NCI-H526 treated with DMSO at 0.1 percent for 48 hours (cell line): ENCODE results near the gene APLF.
"Not testable (repeated sequence)": the region's sequence is repeated elsewhere in the genome, so short reads cannot be mapped to it uniquely, and the experiment has no call there.

Experiments
- DNase-seq: peaks from one replicate; lab custom pipeline; 2025; lab: John Stamatoyannopoulos, UW

Gene APLF

DNA sequence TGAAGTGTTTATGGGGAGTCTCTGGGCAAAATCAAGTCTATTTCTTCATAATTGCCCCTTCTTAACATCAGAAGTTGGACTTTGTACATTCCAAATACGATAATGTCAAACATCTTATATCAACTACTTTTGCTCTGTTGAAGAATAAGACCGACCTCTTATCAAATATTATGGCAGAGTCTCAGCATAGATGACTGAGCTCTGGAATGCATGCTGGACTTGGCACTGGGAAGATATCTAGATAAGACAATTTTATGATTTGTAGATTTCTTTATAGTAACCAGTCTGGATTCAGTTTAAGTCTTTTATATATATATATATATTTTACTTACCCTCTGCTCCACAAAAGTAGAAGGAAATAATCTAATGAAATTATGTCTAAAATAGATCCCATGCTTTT is 8.2 kb downstream of the APLF start:
- no peak for DNase-seq

DNA sequence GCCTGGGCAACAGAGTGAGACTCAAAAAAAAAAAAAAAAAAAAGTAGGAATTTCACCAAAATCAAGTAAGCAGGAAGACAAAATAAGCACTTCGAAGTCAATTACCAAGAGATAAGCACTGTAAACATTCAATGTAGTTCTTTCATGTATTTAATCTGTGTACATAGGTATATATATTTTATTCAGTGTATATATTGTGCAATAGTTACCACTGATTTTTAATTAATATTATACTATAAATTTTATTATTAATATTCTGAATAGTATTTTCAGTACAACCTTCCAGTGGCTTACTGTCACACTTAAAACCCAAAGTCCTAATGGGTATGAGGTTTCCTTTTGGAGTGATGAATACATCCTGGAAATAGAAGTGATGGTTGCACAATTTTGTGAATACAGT is 9.1 kb downstream of the APLF start:
- no peak for DNase-seq

DNA sequence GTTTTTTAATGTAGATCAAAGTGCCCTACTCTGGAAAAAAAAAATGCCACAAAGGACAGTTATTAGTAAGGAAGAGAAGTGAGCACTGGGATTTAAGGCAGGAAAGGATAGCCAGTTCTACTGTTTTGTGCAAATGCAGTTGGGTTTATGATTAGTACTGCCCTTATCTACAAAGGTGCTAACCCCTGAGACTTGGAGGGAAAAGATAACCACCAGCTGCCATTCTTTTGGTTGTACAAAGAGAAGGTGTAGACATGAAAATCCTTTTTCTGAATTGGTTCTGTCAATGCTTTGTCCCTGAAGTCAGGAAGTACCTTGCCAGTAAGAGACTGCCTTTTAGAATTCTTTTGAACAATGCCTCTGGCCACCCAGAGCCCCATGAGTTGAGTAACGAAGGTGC is 11.3 kb downstream of the APLF start:
- no peak for DNase-seq

DNA sequence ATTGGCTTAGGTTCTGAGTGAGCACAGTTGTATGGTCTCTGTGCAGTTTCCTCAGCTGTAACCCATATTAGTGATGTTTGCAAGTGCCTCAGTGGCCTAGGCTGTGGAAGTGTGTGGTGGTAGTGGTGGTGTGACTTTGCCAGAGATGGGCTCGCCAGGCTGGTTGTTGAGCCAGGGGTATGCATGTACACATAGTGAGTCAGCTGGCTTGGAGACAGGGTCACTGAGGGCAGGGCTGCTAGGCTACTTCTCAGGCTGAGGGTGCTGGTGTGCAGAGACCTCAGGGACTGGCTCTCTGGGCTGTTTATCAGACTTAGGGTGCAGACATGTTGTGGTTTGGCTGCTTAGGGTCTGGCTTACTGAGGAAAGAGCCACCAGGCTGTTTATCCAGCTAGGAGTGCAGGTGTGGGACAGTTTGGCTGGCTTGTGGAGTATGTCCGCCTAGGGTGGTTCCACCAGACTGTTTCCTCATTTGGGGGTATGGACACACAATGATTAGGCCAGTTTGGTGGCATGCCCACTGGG is 15.0 kb downstream of the APLF start:
- DNase-seq, result no peak

DNA sequence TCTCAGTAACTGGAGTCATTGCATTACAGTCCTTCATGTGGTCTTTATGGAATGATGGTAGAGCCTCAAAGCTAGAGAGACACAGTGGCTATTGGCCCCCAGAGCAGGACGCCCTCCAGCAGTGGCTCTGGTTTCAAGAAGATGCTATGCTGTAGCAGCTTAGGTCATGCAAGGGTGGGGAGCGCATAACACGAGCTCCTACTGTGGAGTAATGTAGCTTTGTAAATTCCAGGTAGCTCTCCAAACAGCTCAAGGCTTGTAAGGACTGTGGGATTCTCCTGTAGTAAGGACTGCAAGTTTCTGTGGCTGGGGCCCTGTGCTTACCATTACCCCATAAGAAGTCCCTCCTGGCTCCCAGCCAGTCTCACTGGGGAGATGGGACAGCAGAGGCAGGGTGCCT is 15.6 kb downstream of the APLF start:
- DNase-seq, result no peak

DNA sequence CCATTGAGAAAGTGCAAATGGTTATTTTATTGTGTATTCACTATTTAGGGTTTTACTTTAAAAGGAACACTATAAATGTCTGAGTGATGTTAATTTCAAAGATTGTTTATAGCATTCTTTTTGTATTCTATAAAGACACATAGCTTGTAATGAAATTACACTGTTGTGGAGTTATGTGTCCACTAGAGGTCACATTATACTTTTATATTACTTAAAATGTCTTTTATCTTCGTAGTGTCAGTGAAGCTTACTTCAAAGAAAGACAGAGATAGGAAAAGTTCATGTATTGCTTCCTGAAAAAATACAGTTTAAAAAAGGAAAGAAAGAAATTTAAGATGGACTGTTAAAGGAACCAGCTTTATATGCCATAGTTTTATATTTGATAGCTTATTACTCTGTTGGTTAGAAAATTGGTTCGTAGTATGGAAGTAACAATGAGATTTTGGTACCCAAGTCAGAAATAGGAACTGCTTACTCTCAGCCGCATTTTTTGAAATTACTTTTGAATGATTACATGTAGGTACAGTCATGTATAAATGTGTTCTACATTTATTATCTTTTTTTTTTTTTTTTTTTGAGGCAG is 20.5 kb downstream of the APLF start:
- DNase-seq, result peak; percentile 25

DNA sequence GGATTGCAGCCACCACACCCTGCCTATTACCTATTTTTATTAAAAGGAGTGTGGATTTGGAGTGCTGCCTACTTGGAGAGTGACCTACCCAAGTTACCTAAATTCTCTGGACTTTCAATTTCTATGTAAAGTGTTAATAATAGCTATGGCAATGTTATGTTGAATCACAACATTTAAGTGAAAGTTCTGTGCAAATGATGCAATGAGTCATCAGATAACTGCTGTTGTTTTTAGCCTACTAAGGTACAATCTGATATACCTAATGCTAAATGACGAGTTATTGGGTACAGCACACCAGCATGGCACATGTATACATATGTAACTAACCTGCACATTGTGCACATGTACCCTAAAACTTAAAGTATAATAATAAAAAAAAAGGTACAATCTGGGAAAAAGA is 21.2 kb downstream of the APLF start:
- not testable (repeated sequence) for DNase-seq

DNA sequence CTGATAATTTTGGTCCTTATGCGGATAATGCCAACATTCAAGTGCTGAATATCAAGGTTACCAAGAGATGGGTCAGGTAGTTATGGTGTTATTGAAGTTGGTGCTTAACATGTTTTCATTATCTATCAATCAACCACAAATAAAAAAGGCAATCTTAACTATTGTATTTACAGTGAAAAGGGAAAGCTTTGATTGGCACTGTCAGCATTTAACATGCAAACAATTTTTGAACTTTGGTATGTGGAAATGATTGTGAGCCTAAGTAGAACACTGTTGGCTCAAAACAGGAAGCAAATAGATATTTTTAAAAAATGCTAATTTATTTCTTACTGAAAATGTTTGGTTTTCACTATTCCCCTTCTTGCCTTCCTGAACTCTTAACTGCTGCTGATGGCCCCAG is 21.9 kb downstream of the APLF start:
- no peak for DNase-seq

DNA sequence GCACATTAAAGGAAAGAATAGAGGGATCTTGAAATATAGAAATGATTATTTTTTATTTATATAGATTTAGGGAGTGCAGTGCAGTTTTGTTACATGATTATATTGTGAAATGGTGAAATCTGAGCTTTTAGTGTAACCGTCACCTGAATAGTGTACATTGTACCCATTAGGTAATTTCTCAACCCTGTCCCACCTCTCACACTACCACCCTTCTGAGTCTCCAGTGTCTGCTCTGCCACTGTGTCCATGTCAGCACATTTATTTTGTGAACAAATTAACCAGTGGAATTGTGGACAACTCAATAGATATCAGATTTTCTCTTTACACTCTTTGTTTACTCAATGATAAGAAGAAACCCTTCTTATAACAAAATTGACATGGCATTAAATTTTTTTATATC is 24.2 kb downstream of the APLF start:
- DNase-seq, result no peak

DNA sequence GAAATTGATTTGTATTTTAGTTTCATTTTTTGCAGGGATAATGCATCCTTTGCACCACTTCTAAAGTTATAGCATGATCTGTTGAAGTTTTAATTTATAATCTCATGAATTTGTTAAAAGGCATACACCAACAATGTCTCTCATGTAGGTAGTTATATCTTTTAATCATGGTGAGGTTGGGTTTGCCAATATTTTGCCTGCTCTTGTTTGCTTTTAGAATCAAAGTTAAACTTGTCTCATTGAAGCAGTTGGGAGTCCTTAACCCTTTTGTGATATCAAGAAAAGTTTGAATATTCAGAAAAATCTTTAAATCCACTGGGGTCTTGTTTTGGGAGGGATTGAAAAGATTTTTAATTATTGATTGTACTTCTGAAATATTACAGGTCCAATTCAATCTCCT is 31.7 kb downstream of the APLF start:
- no peak for DNase-seq

DNA sequence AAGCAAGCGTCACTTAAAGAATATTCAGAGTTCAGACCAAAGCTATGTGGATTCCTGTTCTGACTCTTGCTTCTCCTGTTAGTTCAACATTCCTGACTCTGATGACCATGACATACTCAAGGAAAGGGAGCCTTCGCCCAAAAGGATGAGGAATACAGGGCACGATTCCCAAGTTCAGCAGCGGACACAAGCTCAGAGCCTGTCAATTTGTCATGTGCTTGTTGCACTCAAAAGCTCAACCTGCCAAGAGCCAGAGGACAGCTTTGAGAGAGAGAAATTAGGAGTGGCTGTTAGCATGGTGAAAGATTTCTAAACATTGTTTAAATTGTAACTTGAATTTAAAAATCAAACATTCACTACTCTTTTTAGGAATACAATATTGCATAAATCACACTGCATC is 33.3 kb downstream of the APLF start:
- DNase-seq, result no peak

DNA sequence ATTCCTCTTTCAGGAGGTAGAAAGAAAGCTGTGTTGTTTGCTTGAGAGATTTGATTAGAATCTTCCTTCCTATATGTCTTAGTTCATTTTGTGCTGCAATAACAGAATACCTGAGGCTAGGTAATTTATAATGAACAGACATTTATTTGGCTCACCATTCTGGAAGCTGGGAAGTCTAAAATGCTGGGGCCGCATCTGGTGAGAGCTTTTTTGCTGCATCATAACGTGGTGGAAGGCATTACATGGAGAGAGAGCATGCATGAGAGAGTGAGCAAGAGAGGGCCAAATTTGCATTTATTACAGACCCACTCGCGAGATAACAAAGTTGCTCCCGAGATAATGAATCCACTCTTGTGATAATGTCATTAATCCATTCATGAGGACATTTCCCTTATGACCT is 34.4 kb downstream of the APLF start:
- no peak for DNase-seq

DNA sequence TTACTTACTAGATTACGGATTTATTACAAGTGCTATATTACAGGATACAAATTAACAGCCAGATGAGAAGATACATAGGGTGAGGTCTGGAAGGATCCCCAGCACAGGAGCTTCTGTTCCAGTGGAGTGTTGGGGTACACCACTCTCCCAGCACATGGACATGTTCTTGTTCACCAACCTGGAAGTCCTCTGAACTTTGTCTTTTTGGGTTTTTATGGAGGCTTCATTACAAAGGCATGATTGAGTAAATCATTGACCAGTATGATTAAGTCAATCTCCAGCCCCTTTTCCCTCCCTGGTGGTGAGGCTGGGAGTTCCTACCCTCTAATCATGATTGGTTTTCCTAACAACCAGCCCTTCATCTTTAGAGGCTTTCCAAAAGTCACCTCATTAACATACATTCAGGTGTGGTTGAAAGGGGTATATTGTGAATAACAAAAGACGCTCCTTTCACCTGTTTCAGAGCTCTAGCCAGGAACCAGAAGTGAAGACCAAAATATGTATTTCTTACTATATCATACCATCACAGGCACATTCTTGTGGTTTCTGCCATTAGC is 38.3 kb downstream of the APLF start:
- DNase-seq, result no peak

DNA sequence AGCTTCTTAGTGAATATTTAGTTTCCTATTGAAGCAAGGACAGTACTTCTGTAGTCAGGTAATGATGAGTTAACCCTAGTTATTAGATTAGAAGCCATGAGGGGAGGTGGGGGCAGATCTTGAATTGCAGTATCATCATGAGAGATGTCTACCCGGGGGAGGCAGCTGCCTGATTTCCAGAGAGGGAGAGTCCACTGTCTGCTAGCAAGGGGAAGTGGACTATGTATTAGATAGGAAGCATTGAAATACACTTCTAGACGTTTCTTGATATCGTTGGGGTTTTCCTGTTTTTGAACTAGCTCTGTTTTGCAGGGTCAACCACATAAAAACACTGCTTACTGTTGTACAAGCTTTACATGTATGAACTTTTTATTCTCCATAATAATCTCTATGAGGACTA is 38.8 kb downstream of the APLF start:
- no peak for DNase-seq

DNA sequence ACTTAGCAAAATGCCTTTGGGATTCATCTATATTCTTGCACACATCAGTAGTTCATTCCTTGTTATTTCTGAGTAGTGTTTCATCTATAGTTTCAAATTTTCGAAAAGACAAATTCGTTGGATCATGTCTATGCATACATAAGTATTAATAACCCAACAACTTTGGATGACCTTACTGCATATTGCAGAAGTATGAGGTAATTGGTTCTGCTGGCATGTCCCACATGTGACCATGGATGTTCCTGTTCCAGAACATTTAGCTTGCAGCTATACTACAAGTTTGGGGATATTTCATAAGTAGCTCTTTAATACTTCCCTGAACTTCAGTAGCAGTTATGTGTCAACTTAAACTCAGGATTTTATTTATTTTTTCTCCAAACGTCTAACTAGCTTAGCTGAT is 44.9 kb downstream of the APLF start:
- no peak for DNase-seq

DNA sequence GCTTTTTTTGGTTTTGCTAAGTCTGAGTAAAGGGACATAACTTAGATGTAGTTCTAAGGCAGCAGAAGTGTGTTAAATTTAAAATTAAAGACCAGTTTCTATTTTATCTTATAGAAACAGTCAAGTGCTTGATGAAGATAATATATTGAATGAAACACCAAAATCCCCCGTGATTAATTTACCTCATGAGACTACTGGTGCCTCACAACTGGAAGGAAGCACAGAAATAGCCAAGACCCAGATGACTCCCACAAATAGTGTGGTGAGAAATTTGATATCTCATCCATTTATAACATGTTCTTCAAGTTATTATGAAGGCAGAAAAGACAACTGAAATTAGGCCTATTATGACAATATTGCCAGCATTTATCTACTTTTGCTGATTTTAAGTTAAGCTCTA is 45.6 kb downstream of the APLF start:
- DNase-seq, result no peak

DNA sequence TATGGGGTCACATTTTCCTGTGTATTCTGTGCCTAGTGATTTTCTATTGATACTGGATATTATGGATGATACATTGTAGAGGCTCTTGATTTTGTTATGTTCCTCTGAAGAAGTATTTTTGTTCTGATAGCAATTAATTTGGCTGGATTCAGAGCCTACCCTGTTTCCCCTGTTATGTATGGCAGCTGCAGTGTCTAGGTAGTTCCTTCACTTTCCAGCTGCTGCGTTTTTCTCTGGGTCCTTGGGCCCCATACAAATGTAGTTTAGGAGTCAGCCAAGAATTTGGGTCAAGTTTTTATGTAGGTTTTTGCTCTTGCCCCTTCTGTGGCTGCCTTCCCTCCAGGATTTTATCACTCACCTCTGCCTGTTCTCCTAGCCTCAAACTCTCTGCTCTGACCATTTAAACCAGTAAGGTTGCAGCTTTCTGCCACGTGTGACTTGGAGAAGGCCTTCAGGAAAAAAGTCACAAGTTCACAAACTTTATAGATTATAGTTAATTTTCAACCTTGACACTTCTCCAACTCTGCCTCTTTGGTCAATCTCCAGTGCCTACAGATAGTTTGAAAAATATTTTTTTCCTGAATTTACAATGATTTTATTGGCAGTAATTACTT is 47.0 kb downstream of the APLF start:
- no peak for DNase-seq

DNA sequence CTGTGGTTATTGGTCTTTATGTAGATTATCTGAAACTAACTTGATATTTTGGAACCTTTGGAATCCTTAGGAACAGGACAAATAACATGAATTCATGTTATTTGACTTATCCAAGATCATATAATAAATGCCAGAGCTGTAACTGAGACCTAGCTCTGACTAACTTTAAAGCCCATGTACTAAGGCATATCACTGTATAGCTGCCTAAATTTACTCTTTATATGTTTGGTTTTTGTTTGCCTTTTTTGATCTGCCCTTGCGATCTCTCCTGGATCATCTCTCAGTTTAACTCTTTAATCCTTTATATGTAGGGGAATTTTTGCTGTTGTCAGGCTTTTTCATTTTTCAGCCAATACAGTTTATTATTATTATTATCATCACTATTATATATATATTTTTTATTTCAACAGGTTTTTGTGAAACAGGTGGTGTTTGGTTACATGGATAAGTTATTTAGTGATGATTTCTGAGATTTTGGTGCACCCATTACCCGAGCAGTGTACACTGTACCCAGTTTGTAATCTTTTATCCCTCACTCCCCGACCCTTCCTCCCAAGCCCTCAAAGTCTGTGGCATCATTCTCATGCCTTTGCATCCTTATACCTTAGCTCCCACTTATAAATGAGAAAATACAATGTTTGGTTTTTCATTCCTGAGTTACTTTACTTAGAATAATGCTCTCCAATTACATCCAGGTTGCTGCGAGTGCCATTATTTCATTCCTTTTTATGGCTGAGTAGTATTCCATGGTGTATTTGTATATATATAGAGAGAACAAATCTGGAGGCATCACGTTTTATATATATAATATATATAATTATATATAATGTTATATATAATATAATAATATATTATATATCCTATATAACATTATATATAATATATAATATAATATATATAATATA is 48.9 kb downstream of the APLF start:
- DNase-seq, result no peak

DNA sequence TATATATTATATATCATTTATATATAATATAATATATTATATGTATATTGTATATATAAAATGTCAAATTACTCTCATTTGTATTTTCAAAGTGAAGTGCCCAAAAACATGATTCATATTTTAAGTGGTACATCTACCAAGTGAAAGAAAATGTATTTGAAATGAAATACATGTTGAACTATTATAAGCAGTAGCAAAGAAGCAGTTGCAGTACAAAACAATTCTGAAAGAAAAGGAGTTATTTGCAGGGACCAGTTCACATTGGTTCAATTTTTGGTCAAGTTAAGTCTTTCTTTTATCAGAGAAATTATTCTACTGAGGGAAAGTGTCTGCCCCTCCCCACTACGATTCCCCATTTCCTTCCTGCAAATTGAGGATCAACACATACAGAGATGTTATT is 51.9 kb downstream of the APLF start:
- no peak for DNase-seq

DNA sequence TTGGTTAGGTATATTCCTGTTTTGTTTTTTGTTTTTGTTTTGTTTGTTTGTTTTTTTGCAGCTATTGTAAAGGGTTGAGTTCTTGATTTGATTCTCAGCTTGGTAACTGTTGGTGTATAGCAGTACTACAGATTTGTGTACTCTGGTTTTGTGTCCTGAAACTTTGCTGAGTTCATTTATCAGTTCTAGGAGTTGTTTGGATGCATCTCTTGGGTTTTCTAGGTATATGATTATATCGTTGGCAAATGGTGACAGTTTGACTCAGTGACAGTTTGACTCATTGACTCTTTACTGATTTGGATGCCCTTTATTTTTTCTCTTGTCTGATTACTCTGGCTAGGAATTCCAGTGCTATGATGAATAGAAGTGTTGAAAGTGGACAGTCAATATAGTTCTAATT is 53.7 kb downstream of the APLF start:
- DNase-seq, result no peak

DNA sequence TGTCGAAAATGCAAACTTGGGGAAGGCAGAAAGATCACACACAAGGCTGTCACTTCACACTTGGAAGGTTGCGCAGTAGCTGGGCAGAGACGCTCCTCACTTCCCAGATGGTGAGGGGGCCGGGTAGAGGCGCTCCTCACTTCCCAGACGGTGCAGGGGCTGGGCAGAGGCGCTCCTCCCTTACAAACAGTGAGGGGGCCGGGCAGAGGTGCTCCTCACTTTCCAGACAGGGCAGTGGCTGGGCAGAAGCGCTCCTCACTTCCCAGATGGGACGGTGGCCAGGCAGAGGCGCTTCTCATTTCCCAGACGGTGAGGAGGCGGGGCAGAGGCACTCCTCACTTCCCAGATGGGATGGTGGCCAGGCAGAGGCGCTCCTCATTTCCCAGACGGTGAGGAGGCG is 59.6 kb downstream of the APLF start:
- not testable (repeated sequence) for DNase-seq

DNA sequence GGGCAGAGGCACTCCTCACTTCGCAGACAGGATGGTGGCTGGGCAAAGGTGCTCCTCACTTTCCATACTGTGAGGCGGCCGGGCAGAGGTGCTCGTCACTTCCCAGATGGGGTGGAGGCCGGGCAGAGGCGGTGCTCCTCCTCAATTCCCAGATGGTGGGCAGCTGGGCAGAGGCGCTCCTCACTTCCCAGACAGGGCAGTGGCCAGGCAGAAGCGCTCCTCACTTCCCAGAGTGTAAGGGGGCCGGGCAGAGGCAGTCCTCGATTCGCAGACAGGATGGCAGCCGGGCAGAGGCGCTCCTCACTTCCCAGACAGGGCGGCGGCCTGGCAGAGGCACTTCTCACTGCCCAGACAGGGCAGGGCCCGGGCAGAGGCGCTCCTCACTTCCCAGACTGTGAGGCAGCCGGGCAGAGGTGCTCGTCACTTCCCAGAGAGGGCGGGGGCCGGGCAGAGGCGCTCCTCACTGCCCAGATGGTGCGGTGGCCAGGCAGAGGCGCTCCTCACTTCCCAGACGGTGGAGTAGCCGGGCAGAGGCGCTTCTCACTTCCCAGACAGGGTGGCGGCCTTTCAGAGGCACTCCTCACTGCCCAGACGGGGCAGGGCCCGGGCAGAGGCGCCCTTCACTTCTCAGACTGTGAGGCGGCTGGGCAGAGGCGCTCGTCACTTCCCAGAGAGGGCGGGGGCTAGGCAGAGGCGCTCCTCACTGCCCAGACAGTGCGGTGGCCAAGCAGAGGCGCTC is 60.1 kb downstream of the APLF start:
- not testable (repeated sequence) for DNase-seq
